Measurements from ENCODE around the gene NRP1. TPM values are rescaled to one million over a fixed set of nuclear protein-coding genes. Genes with fewer than 3 reads are reported as not detected.

Gene NRP1
- total and polyA plus RNA-seq, 2 of the 8 experiments (the other 6 are each of a cell fraction or from before 2014, with no cell fraction given): 1.2 to 2.1 TPM

DNA sequence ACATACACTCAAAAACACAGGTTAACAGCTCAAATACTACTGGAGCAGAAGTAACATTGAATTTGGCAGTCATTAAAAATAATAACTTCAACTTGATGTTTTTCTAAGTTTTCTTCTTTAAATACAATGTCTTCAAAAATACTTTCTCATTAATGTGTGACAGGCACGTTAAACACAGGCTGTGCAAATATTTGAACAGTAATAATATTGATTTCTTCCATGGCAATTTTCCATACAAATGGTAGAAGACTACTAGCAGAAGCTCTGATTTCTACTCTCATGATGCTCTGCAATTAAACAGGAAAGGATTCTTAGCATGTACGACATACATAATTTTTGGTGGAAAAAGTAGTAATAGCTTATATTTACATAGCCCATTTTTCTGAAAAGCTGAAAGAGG lies 47.4 kb downstream of the NRP1 start:
- no peaks in the 10 kb centered on the region for H3K79me1 ChIP-seq (ENCODE audit: low read depth, low read length)
- 95% methylated on average over 2 of the region's 2 CpGs; no CpG with 5 or more reads in 1 of the 2 experiments for WGBS, 2 experiments (ENCODE audit: extremely low coverage in 1 of 2, insufficient coverage in 1 of 2, insufficient read length in 1 of 2, insufficient replicate concordance in 2 of 2, low coverage in 1 of 2, low lambda C conversion rate in 2 of 2, missing lambda C conversion rate in 1 of 2)
- H2BK5ac ChIP-seq (ENCODE audit: low read depth, low read length): no peak overlapping the region
- H3K79me2 ChIP-seq (ENCODE audit: control insufficient read depth in 1 of 2, insufficient read depth in 2 of 2, low read length in 2 of 2): no peaks in the 10 kb centered on the region; a peak in 1 of 4 replicates
- no peak overlapping the region for H2AFZ ChIP-seq (ENCODE audit: low read length)
- H3K23me2 ChIP-seq (ENCODE audit: low read depth, low read length): no peaks in the 10 kb centered on the region
- no peak overlapping the region for H3K9ac ChIP-seq (replicated peaks in 1 of 4; ENCODE audit: extremely low read depth in 1 of 4, low read depth in 3 of 4, low read length in 3 of 4)
- no peak overlapping the region for H4K8ac ChIP-seq (ENCODE audit: extremely low read depth, insufficient read depth, low read length)
- H3K56ac ChIP-seq (replicated peaks; ENCODE audit: insufficient read length, low read depth, low read length): no peak overlapping the region
- H4K91ac ChIP-seq (replicated peaks; ENCODE audit: insufficient read length, low read length): no peak overlapping the region
- H2BK120ac ChIP-seq (replicated peaks; ENCODE audit: low read depth, low read length): no peak overlapping the region
- H4K20me1 ChIP-seq (replicated peaks in 1 of 2; ENCODE audit: control insufficient read depth in 1 of 2, insufficient read depth in 2 of 2, low read length in 2 of 2): no peaks in the 10 kb centered on the region
- H3K27me3 ChIP-seq (replicated peaks in 1 of 4; ENCODE audit: control insufficient read depth in 3 of 4, extremely low read depth in 1 of 4, insufficient read depth in 3 of 4, low read length in 3 of 4): no peaks in the 10 kb centered on the region
- no peak overlapping the region for H3K4ac ChIP-seq (replicated peaks; ENCODE audit: insufficient read length, low read depth, low read length)
- H2BK20ac ChIP-seq (ENCODE audit: low read length): no peak overlapping the region
- no peak overlapping the region for H3K18ac ChIP-seq (ENCODE audit: extremely low read depth, low read length)
- no peak for FAIRE-seq
- H3K14ac ChIP-seq (ENCODE audit: insufficient read length): no peak overlapping the region
- H3K23ac ChIP-seq (ENCODE audit: insufficient read length): no peak overlapping the region
- no peak overlapping the region for H3K4me3 ChIP-seq (ENCODE audit: extremely low read depth in 1 of 4, insufficient read depth in 2 of 4, low read depth in 3 of 4, low read length in 4 of 4)
- H2AK5ac ChIP-seq (ENCODE audit: low read depth, low read length): no peak overlapping the region
- POLR2A ChIA-PET (ENCODE audit: partially characterized antibody): interaction anchor here (1.3 kb wide), 1 partner anchor 13 kb away, joined by 3 read pairs; no protein-coding TSS in a partner anchor
- H3K4me2 ChIP-seq (ENCODE audit: insufficient read depth in 1 of 2, low read depth in 2 of 2, low read length in 2 of 2): no peak overlapping the region
- H2BK12ac ChIP-seq (ENCODE audit: low read depth, low read length): no peak overlapping the region
- no peak overlapping the region for H4K5ac ChIP-seq (ENCODE audit: insufficient read length, low read depth, low read length)
- no peaks in the 10 kb centered on the region; a peak in 1 of 8 replicates for H3K36me3 ChIP-seq (ENCODE audit: control insufficient read depth in 2 of 4, insufficient read depth in 4 of 4, low read length in 3 of 4)
- H2BK15ac ChIP-seq (ENCODE audit: low read length): no peak overlapping the region
- no peak for DNase-seq (ENCODE audit: low read depth in 1 of 2, low spot score in 2 of 2)
- H3K27ac ChIP-seq (ENCODE audit: low read depth, low read length): no peak overlapping the region
- H3K4me1 ChIP-seq (replicated peaks in 1 of 4; ENCODE audit: control insufficient read depth in 3 of 4, insufficient read depth in 4 of 4, low read length in 3 of 4): no peaks in the 10 kb centered on the region; a peak in 1 of 7 replicates
- no peaks in the 10 kb centered on the region for H3K9me3 ChIP-seq (ENCODE audit: insufficient read depth in 2 of 2, low read depth in 1 of 2, low read length in 1 of 2)
- CTCF ChIA-PET (ENCODE audit: partially characterized antibody): interaction anchor here (0.9 to 2.0 kb wide), 4 partner anchors 17 to 94 kb away, joined by 3 to 7 read pairs (median 4); no protein-coding TSS in a partner anchor
- TF ChIP-seq RNF2 (IDR thresholded peaks at IDR 0.05; ENCODE audit: borderline replicate concordance, low read depth, low read length, missing control alignments, poor library complexity, severe bottlenecking): no peak
- no peak for TF ChIP-seq FOSL1 (IDR thresholded peaks at IDR 0.05; ENCODE audit: insufficient read depth, low read depth, low read length)
- no peak for TF ChIP-seq EZH2 (IDR thresholded peaks at IDR 0.05; ENCODE audit: low read depth, low read length, severe bottlenecking)
- TF ChIP-seq RAD21 (IDR thresholded peaks at IDR 0.05 in 1 of 2, conservative IDR thresholded peaks at IDR 0.05 in 1 of 2; ENCODE audit: low read depth in 2 of 2, low read length in 2 of 2): no peak
- TF ChIP-seq, protein P1, sequence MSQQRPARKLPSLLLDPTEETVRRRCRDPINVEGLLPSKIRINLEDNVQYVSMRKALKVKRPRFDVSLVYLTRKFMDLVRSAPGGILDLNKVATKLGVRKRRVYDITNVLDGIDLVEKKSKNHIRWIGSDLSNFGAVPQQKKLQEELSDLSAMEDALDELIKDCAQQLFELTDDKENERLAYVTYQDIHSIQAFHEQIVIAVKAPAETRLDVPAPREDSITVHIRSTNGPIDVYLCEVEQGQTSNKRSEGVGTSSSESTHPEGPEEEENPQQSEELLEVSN (IDR thresholded peaks at IDR 0.05): no peak
- no peak for TF ChIP-seq TBP (IDR thresholded peaks at IDR 0.05; ENCODE audit: low read depth, low read length)
- TF ChIP-seq EP300 (IDR thresholded peaks at IDR 0.05; ENCODE audit: borderline replicate concordance in 1 of 2, low read depth in 2 of 2, low read length in 2 of 2): no peak
- TF ChIP-seq ZNF274 (IDR thresholded peaks at IDR 0.05; ENCODE audit: borderline replicate concordance, extremely low read depth, low read length): no peak
- TF ChIP-seq RFX5 (IDR thresholded peaks at IDR 0.05; ENCODE audit: borderline replicate concordance, low read depth, low read length): no peak
- TF ChIP-seq TCF12 (IDR thresholded peaks at IDR 0.05; ENCODE audit: low read depth, low read length): no peak
- no peak for TF ChIP-seq KDM1A (IDR thresholded peaks at IDR 0.05; ENCODE audit: borderline replicate concordance, low read length)
- no peak for TF ChIP-seq HDAC2 (IDR thresholded peaks at IDR 0.05; ENCODE audit: borderline replicate concordance in 1 of 2, low read depth in 2 of 2, low read length in 2 of 2)
